GM12878 (cell line): Measurements from ENCODE around the gene ENAH. TPM values are rescaled to one million over a fixed set of nuclear protein-coding genes. Genes with fewer than 3 reads are reported as not detected.

ENCODE experiments used
- ATAC-seq: fragments of 200-7000 bp; cut with Tn5 transposase; 3 replicates; pipeline ENCODE4 v1.9.1; 2020; ENCODE audit warnings: mild to moderate bottlenecking, moderate library complexity
- BruUV-seq: library from RNA; stranded (reverse); fragments of 400-500 nt; replicated peaks from 2 replicates; lab custom pipeline; 2021; lab: Mats Ljungman, UMichigan
- CTCF ChIA-PET: fragments of 300-600 bp; sonication (Branson Sonifier 250); formaldehyde crosslinking; extraction: SDS; loops from one replicate; lab custom pipeline; 2021; ENCODE audit warnings: inconsistent platforms; lab: Yijun Ruan, JAX
- POLR2A ChIA-PET: fragments of 350-600 bp; formaldehyde crosslinking; extraction: SDS; loops from one replicate; lab custom pipeline; 2021; ENCODE audit warnings: inconsistent platforms; lab: Charles Lee
- RAD21 ChIA-PET: fragments of 300-600 bp; sonication (Branson Sonifier 250); formaldehyde crosslinking; loops from one replicate; lab custom pipeline; 2023; ENCODE audit warnings: antibody characterized with exemption; ENCODE audit not compliant: unreplicated experiment; lab: Charles Lee
- SMC1A ChIA-PET: fragments of 300-600 bp; sonication (Branson Sonifier 250); formaldehyde crosslinking; loops from one replicate; lab custom pipeline; 2023; ENCODE audit not compliant: unreplicated experiment, uncharacterized antibody; lab: Charles Lee
- DNase-seq: peaks from one replicate; pipeline ENCODE4 v3.0.0-alpha.2; 2011; ENCODE audit warnings: low read depth, low spot score
- FAIRE-seq: peaks from 3 replicates; lab custom pipeline; 2011; peaks lifted over from hg19 to GRCh38; lab: Jason Lieb, UNC
- H2AFZ ChIP-seq: 2 replicates; pipeline ENCODE4 v1.6.0; 2011; ENCODE audit warnings: low read depth, low read length, control low read depth; ENCODE audit not compliant: control insufficient read depth
- H3K27ac ChIP-seq: 2 replicates; pipeline ENCODE4 v1.5.1; 2011; ENCODE audit warnings: control low read depth; ENCODE audit not compliant: control insufficient read depth, insufficient read depth
- H3K27me3 ChIP-seq, 2 experiments: replicated peaks in 1 of 2; 2 replicates each; pipeline versions ENCODE4 v1.6.0 to v1.6.1; 2011; ENCODE audit warnings: low read length in 1 of 2; ENCODE audit not compliant: control insufficient read depth in 2 of 2, insufficient read depth in 2 of 2
- H3K36me3 ChIP-seq, 2 experiments: 2 replicates each; pipeline ENCODE4 v1.5.1; 2011; ENCODE audit warnings: low read length in 1 of 2; ENCODE audit not compliant: control insufficient read depth in 2 of 2, insufficient read depth in 2 of 2
- H3K4me1 ChIP-seq: 2 replicates; pipeline ENCODE4 v1.6.1; 2011; ENCODE audit warnings: mild to moderate bottlenecking, low read length, moderate library complexity, mixed read lengths; ENCODE audit not compliant: control insufficient read depth, insufficient read depth
- H3K4me2 ChIP-seq: 2 replicates; pipeline ENCODE4 v1.6.0; 2011; ENCODE audit warnings: control low read depth; ENCODE audit not compliant: control insufficient read depth, insufficient read depth
- H3K4me3 ChIP-seq: fragments of 200-600 bp; sonication (generic); 2 replicates; pipeline ENCODE4 v1.5.1; 2016
- H3K79me2 ChIP-seq: 2 replicates; pipeline ENCODE4 v1.6.0; 2011; ENCODE audit warnings: low read length; ENCODE audit not compliant: control insufficient read depth, insufficient read depth
- H3K9ac ChIP-seq: 2 replicates; pipeline ENCODE4 v1.8.0; 2011; ENCODE audit warnings: low read length, control low read depth, mixed read lengths; ENCODE audit not compliant: control insufficient read depth, insufficient read depth
- H3K9me3 ChIP-seq: replicated peaks from 3 replicates; pipeline ENCODE4 v1.5.1; 2011; ENCODE audit warnings: mild to moderate bottlenecking, low read length; ENCODE audit not compliant: control insufficient read depth, insufficient read depth
- H4K20me1 ChIP-seq: 2 replicates; pipeline ENCODE4 v1.6.0; 2011; ENCODE audit not compliant: control insufficient read depth, insufficient read depth
- CBFB ChIP-seq: IDR thresholded peaks from 2 replicates; pipeline ENCODE4 v1.6.1; 2016; ENCODE audit warnings: antibody characterized with exemption, low read depth
- GATAD2B ChIP-seq: fragments of 450-650 bp; conservative IDR thresholded peaks from 2 replicates; pipeline ENCODE4 v1.6.1; 2017; ENCODE audit warnings: low read depth, mild to moderate bottlenecking, moderate library complexity
- HCFC1 ChIP-seq: fragments of 150-350 bp; IDR thresholded peaks from 2 replicates; pipeline ENCODE4 v1.6.1; 2014; ENCODE audit warnings: low read length
- KLF5 ChIP-seq: fragments of 450-650 bp; IDR thresholded peaks from 2 replicates; pipeline ENCODE4 v1.6.1; 2014; ENCODE audit warnings: mild to moderate bottlenecking; ENCODE audit not compliant: partially characterized antibody
- LARP7 ChIP-seq: fragments of 450-650 bp; IDR thresholded peaks from 2 replicates; pipeline ENCODE4 v1.6.1; 2017; ENCODE audit warnings: mild to moderate bottlenecking
- MXI1 ChIP-seq: fragments of 150-350 bp; IDR thresholded peaks from 2 replicates; pipeline ENCODE4 v1.6.1; 2011; ENCODE audit warnings: low read depth, mild to moderate bottlenecking, inconsistent platforms, low read length, improper control_type of control experiment
- MYB ChIP-seq: fragments of 150-350 bp; IDR thresholded peaks from 2 replicates; pipeline ENCODE4 v1.6.1; 2014; ENCODE audit warnings: mild to moderate bottlenecking, low read depth, low read length, borderline replicate concordance
- NFYB ChIP-seq: IDR thresholded peaks from 2 replicates; pipeline ENCODE4 v1.6.1; 2011; ENCODE audit warnings: low read depth, mild to moderate bottlenecking, low read length, improper control_type of control experiment, moderate library complexity; ENCODE audit not compliant: insufficient read depth
- RAD21 ChIP-seq: IDR thresholded peaks from 2 replicates; pipeline ENCODE4 v1.6.1; 2011; ENCODE audit warnings: mild to moderate bottlenecking, low read depth, low read length, moderate library complexity; ENCODE audit not compliant: insufficient read depth
- RFX5 ChIP-seq: IDR thresholded peaks from 2 replicates; pipeline ENCODE4 v1.6.1; 2011; ENCODE audit warnings: low read depth, low read length, improper control_type of control experiment
- SPI1 ChIP-seq: IDR thresholded peaks from 2 replicates; pipeline ENCODE4 v1.6.1; 2011; ENCODE audit warnings: low read depth, mild to moderate bottlenecking, low read length, moderate library complexity, borderline replicate concordance; ENCODE audit not compliant: insufficient read depth
- SREBF2 ChIP-seq: IDR thresholded peaks from 2 replicates; pipeline ENCODE4 v1.6.1; 2012; ENCODE audit warnings: mild to moderate bottlenecking, low read length
- SUPT20H ChIP-seq: IDR thresholded peaks from 2 replicates; pipeline ENCODE4 v1.6.1; 2011; ENCODE audit warnings: low read depth, mild to moderate bottlenecking, low read length, moderate library complexity, borderline replicate concordance; ENCODE audit not compliant: control insufficient read depth
- SUZ12 ChIP-seq: fragments of 200-600 bp; sonication (generic); IDR thresholded peaks from one replicate; pipeline ENCODE4 v1.6.1; 2018; ENCODE audit warnings: antibody characterized with exemption, mild to moderate bottlenecking; ENCODE audit not compliant: unreplicated experiment
- TCF7 ChIP-seq: IDR thresholded peaks from 2 replicates; pipeline ENCODE4 v1.6.1; 2014; ENCODE audit warnings: antibody characterized with exemption, borderline replicate concordance
- ZNF24 ChIP-seq: fragments of 450-650 bp; IDR thresholded peaks from 2 replicates; pipeline ENCODE4 v1.6.1; 2017; ENCODE audit warnings: antibody characterized with exemption, mild to moderate bottlenecking
- WGBS: methylation state at CpG from one replicate; pipeline ENCODE4 v1.1.6; 2016; ENCODE audit warnings: low lambda C conversion rate; ENCODE audit not compliant: insufficient replicate concordance, insufficient coverage; ENCODE audit errors: missing lambda C conversion rate; 5-methylcytosine and 5-hydroxymethylcytosine counted together
- in situ Hi-C: fragments of 300-500 bp; cut with MboI; formaldehyde crosslinking; loops from 9 replicates; pipeline ENCODE4 v1.14.3; 2018; ENCODE audit warnings: mixed read lengths
- intact Hi-C: fragments of 100-400 bp; cut with micrococcal nuclease; formaldehyde crosslinking; loops from one replicate; pipeline ENCODE4 v1.14.2; 2022; ENCODE audit not compliant: unreplicated experiment
- polyA plus RNA-seq, 11 experiments: library from polyadenylated mRNA; depleted of rRNA in 4 of 11; unstranded in 6 of 11; stranded (reverse) in 5 of 11; fragments of >200 nt; fragmentation: Nextera tagmentation in 4 of 11; fragmentation: Illumina TruSeq in 1 of 11; extraction: Ambion mirVana in 4 of 11; extraction: Trizol in 1 of 11; gene quantifications; 1 replicate in 1 of 11; 2 replicates in 10 of 11; pipeline versions ENCODE4 v1.2.1 to v1.2.3, GENCODE V29; 2011 to 2016; ENCODE audit warnings: inconsistent platforms in 2 of 11, missing spikeins in 2 of 11, low read depth in 1 of 11
- total RNA-seq, 4 experiments: library from RNA; depleted of rRNA in 3 of 4; stranded (reverse); fragments of >200 nt in 3 of 4; fragmentation: Illumina TruSeq in 1 of 4; extraction: Trizol in 1 of 4; gene quantifications; 2 replicates each; pipeline versions ENCODE4 v1.2.1 to v1.2.3, GENCODE V29; 2013 to 2021
- TF ChIP-seq, protein P1 (sequence below): fragments of 450-650 bp; IDR thresholded peaks from 2 replicates; pipeline ENCODE4 v1.6.1; 2014; ENCODE audit warnings: mild to moderate bottlenecking
- TF ChIP-seq, protein P2 (sequence below): fragments of 450-650 bp; IDR thresholded peaks from 2 replicates; pipeline ENCODE4 v1.6.1; 2017; ENCODE audit warnings: mild to moderate bottlenecking, moderate library complexity
- TF ChIP-seq, protein P3 (sequence below), 3 experiments: IDR thresholded peaks in 2 of 3; conservative IDR thresholded peaks in 1 of 3; 2 replicates each; pipeline ENCODE4 v1.5.1; 2011; ENCODE audit warnings: low read depth in 3 of 3, low read length in 3 of 3, mild to moderate bottlenecking in 3 of 3, control low read depth in 2 of 3, moderate library complexity in 2 of 3, inconsistent platforms in 1 of 3, mixed read lengths in 1 of 3; ENCODE audit not compliant: control insufficient read depth in 2 of 3, insufficient read depth in 1 of 3; ENCODE audit errors: extremely low read depth in 1 of 3

The ENAH gene
- total and polyA plus RNA-seq, 10 of the 15 experiments (the other 5 are each of a cell fraction or from before 2014, with no cell fraction given), result under 0.01 to 0.62 (median 0.06) TPM; not detected in 5

DNA sequence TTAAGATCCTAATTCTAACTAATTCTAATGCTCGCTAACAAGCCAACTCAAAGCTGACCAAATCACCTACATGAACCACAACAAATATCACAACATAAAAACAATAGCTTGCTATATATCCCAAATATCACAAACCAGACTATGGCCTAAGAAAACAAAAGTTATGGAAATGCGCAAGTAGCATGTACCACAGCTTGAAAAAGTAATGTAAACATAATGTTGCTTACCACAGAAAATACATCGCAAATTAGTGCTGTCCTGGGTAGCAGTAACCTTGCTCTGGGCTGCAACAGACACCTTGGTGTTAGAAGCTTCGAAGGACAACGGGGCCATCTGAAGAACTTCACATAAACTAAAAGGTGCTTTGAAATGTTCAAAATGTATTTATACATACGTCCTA is 117.6 kb downstream of the ENAH start:
- DNase-seq, result no peak
- no TSS peak for BruUV-seq
- Histone ChIP-seq H3K4me3 (no peak overlapping the region), H2AFZ (no peak overlapping the region), H4K20me1 (no peaks in the 10 kb centered on the region), H3K27ac (no peak overlapping the region), H3K36me3 (no peaks in the 10 kb centered on the region), H3K4me2 (no peak overlapping the region), H3K79me2 (no peaks in the 10 kb centered on the region), H3K4me1 (no peaks in the 10 kb centered on the region), H3K9ac (no peak overlapping the region), H3K9me3 (no peaks in the 10 kb centered on the region), H3K27me3 (peaks cover 0 to 3% of the 10 kb centered on the region in 2 experiments; a peak in 2 of 4 replicates)
- ChIA-PET POLR2A (interaction anchor here (1.5 kb wide), 1 partner anchor 11 kb away, joined by 3 read pairs; no protein-coding TSS in a partner anchor), RAD21 (no interaction called here), SMC1A (interaction anchor here (1.0 to 1.5 kb wide), 2 partner anchors 21 to 37 kb away, joined by 3 read pairs; no protein-coding TSS in a partner anchor), CTCF (interaction anchor here (0.7 to 1.6 kb wide), 2 partner anchors 17 to 212 kb away, joined by 3 to 6 read pairs; no protein-coding TSS in a partner anchor)
- no peak for ATAC-seq
- no peak for FAIRE-seq
- TF ChIP-seq RFX5, result no peak
- TF ChIP-seq SREBF2, result no peak
- TF ChIP-seq SUZ12, result no peak
- TF ChIP-seq, protein P1, sequence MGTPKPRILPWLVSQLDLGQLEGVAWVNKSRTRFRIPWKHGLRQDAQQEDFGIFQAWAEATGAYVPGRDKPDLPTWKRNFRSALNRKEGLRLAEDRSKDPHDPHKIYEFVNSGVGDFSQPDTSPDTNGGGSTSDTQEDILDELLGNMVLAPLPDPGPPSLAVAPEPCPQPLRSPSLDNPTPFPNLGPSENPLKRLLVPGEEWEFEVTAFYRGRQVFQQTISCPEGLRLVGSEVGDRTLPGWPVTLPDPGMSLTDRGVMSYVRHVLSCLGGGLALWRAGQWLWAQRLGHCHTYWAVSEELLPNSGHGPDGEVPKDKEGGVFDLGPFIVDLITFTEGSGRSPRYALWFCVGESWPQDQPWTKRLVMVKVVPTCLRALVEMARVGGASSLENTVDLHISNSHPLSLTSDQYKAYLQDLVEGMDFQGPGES, result no peak
- TF ChIP-seq KLF5, result no peak
- TF ChIP-seq CBFB, result no peak
- TF ChIP-seq, protein P2, sequence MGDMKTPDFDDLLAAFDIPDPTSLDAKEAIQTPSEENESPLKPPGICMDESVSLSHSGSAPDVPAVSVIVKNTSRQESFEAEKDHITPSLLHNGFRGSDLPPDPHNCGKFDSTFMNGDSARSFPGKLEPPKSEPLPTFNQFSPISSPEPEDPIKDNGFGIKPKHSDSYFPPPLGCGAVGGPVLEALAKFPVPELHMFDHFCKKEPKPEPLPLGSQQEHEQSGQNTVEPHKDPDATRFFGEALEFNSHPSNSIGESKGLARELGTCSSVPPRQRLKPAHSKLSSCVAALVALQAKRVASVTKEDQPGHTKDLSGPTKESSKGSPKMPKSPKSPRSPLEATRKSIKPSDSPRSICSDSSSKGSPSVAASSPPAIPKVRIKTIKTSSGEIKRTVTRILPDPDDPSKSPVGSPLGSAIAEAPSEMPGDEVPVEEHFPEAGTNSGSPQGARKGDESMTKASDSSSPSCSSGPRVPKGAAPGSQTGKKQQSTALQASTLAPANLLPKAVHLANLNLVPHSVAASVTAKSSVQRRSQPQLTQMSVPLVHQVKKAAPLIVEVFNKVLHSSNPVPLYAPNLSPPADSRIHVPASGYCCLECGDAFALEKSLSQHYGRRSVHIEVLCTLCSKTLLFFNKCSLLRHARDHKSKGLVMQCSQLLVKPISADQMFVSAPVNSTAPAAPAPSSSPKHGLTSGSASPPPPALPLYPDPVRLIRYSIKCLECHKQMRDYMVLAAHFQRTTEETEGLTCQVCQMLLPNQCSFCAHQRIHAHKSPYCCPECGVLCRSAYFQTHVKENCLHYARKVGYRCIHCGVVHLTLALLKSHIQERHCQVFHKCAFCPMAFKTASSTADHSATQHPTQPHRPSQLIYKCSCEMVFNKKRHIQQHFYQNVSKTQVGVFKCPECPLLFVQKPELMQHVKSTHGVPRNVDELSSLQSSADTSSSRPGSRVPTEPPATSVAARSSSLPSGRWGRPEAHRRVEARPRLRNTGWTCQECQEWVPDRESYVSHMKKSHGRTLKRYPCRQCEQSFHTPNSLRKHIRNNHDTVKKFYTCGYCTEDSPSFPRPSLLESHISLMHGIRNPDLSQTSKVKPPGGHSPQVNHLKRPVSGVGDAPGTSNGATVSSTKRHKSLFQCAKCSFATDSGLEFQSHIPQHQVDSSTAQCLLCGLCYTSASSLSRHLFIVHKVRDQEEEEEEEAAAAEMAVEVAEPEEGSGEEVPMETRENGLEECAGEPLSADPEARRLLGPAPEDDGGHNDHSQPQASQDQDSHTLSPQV, result no peak
- TF ChIP-seq MXI1, result no peak
- no peak for TF ChIP-seq SPI1
- no peak for TF ChIP-seq ZNF24
- TF ChIP-seq MYB, result no peak
- TF ChIP-seq RAD21, result no peak
- TF ChIP-seq TCF7, result no peak
- TF ChIP-seq, protein P3, sequence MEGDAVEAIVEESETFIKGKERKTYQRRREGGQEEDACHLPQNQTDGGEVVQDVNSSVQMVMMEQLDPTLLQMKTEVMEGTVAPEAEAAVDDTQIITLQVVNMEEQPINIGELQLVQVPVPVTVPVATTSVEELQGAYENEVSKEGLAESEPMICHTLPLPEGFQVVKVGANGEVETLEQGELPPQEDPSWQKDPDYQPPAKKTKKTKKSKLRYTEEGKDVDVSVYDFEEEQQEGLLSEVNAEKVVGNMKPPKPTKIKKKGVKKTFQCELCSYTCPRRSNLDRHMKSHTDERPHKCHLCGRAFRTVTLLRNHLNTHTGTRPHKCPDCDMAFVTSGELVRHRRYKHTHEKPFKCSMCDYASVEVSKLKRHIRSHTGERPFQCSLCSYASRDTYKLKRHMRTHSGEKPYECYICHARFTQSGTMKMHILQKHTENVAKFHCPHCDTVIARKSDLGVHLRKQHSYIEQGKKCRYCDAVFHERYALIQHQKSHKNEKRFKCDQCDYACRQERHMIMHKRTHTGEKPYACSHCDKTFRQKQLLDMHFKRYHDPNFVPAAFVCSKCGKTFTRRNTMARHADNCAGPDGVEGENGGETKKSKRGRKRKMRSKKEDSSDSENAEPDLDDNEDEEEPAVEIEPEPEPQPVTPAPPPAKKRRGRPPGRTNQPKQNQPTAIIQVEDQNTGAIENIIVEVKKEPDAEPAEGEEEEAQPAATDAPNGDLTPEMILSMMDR (IDR thresholded peaks at IDR 0.05 in 2 of 3, conservative IDR thresholded peaks at IDR 0.05 in 1 of 3; ENCODE audit: control insufficient read depth in 2 of 3, extremely low read depth in 1 of 3, insufficient read depth in 1 of 3, low read depth in 3 of 3, low read length in 3 of 3), result no peak
- TF ChIP-seq HCFC1, result no peak
- TF ChIP-seq GATAD2B, result no peak
- TF ChIP-seq NFYB, result no peak
- no peak for TF ChIP-seq LARP7
- TF ChIP-seq SUPT20H, result no peak
- intact Hi-C loops (no loop called here), in situ Hi-C loops (no loop called here)
- WGBS, result 48% methylated on average over 6 of the region's 6 CpGs
